Right renal pelvis (tissue), 4 donors: ENCODE results near the gene RPS13. TPM values are rescaled to one million over a fixed set of nuclear protein-coding genes. Genes with fewer than 3 reads are reported as not detected.
"Not testable (repeated sequence)": the region's sequence is repeated elsewhere in the genome, so short reads cannot be mapped to it uniquely, and the experiment has no call there.

ENCODE experiments used
- DNase-seq, 4 donors: peaks; one replicate each; pipeline ENCODE4 v3.0.0-alpha.2; 2013; ENCODE audit warnings: low read depth in 4 of 4, low spot score in 3 of 4, missing footprints in 1 of 4
- polyA plus RNA-seq, 4 donors: library from polyadenylated mRNA; unstranded; fragments of 120-200 nt; gene quantifications; one replicate each; pipeline ENCODE4 v1.2.1, GENCODE V29; 2013; ENCODE audit not compliant: insufficient read length in 4 of 4

RPS13 gene
- polyA plus RNA-seq, 4 donors: 1,226 to 1,347 (median 1,307) TPM

GRCh38 chr11:17036666-17037658, 40.5 kb downstream of the RPS13 start:
- DNase-seq: no peak

- DNase-seq: not testable (repeated sequence)
These were observed 43.4 kb downstream of the RPS13 start for GRCh38 chr11:17034027-17034426.

DNA sequence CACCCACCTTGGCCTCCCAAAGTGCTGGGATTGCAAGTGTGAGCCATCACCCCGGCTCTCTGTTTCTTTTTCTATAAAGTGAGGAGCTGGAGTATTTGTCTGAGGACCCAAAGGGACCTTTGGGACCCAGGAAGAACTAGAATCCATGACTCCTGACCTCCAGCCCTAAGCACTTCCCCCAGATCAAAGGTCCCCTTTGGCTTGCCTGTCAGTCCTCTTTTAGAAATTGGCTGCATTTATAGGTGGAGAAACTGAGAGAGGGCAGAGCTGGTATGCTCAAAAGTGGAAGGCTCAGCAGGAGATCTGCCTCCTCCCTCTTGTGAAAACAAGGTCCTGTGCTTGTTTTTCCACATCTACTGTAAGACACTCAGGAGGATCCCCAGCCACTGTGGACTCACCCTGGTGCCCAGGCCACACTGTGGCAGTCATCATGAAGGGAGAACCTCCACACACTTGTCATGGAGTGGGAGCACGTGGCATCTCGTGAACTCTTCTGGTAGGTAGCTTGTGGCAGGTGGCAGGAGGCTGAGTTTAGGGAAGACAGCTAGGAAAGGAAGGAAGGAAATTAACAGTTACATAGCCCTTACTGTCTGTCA, 50.9 kb downstream of the RPS13 start:
- DNase-seq: no peak

DNA sequence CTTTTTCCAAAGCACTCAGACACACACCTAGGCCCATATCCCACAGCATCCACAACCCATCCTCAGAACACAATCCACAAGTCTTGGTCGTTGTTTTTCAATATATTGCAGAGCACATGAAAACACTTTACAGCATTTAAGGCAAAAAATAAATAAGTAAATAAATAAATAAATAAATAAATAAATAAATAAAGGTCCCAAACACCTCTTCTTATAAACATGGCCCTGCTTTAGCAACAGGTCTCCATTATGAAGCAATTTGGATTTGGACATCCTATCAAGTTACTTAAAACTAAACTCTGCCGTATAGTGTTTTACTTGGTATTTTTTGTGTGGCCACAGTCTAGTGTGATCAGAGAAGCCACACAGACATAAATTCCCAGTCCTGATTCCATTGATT, 52.5 kb downstream of the RPS13 start:
- no peak for DNase-seq

Other genes with a start within 250 kb of the RPS13 start
- gene PLEKHA7, start 63.3 kb downstream of the RPS13 start, polyA plus RNA-seq: 10 to 100 TPM; 42.2 to 54.4 (median 48.1) TPM
- 10 to 100 TPM; 58.7 to 75.2 (median 72.3) TPM for gene PIK3C2A, start 130.3 kb upstream of the RPS13 start, polyA plus RNA-seq
- 10 to 100 TPM; 72.4 to 89.1 (median 84.6) TPM for gene NUCB2, start 199.1 kb upstream of the RPS13 start, polyA plus RNA-seq